HEK293 (cell line): Measurements from ENCODE around the gene TMEM232.

Experiments used
- CTCF ChIP-seq: fragments of 450-650 bp; formaldehyde crosslinking; IDR thresholded peaks from 2 replicates; pipeline ENCODE4 v1.5.1; 2016; ENCODE audit warnings: missing biosample characterization, missing genetic modification characterization
- INSM2 ChIP-seq: fragments of 450-650 bp; formaldehyde crosslinking; IDR thresholded peaks from 2 replicates; pipeline ENCODE4 v1.5.1; 2016; ENCODE audit warnings: missing biosample characterization, missing genetic modification characterization
- REST ChIP-seq: fragments of 450-650 bp; formaldehyde crosslinking; IDR thresholded peaks from 2 replicates; pipeline ENCODE4 v1.5.1; 2016; ENCODE audit warnings: missing biosample characterization, missing genetic modification characterization
- YY1 ChIP-seq: fragments of 450-650 bp; formaldehyde crosslinking; IDR thresholded peaks from 2 replicates; pipeline ENCODE4 v1.5.1; 2018; ENCODE audit warnings: missing biosample characterization, missing genetic modification characterization
- ZBTB17 ChIP-seq: fragments of 450-650 bp; formaldehyde crosslinking; IDR thresholded peaks from 2 replicates; pipeline ENCODE4 v1.5.1; 2016; ENCODE audit warnings: missing biosample characterization, missing genetic modification characterization
- ZNF18 ChIP-seq: fragments of 450-650 bp; formaldehyde crosslinking; IDR thresholded peaks from 2 replicates; pipeline ENCODE4 v1.5.1; 2016; ENCODE audit warnings: missing biosample characterization, missing genetic modification characterization
- ZNF184 ChIP-seq: fragments of 450-650 bp; IDR thresholded peaks from 2 replicates; pipeline ENCODE4 v1.5.1; 2018; ENCODE audit warnings: missing biosample characterization, mild to moderate bottlenecking, missing genetic modification characterization
- ZNF202 ChIP-seq: fragments of 450-650 bp; formaldehyde crosslinking; IDR thresholded peaks from 2 replicates; pipeline ENCODE4 v1.5.1; 2016; ENCODE audit warnings: missing biosample characterization, missing genetic modification characterization, borderline replicate concordance
- ZNF362 ChIP-seq: fragments of 450-650 bp; formaldehyde crosslinking; IDR thresholded peaks from 2 replicates; pipeline ENCODE4 v1.5.1; 2016; ENCODE audit warnings: missing biosample characterization, missing genetic modification characterization
- ZNF423 ChIP-seq: fragments of 450-650 bp; formaldehyde crosslinking; IDR thresholded peaks from 2 replicates; pipeline ENCODE4 v1.5.1; 2016; ENCODE audit warnings: missing biosample characterization, missing genetic modification characterization
- ZNF704 ChIP-seq: fragments of 450-650 bp; formaldehyde crosslinking; IDR thresholded peaks from 2 replicates; pipeline ENCODE4 v1.5.1; 2016; ENCODE audit warnings: missing biosample characterization, missing genetic modification characterization

GRCh38 chr5:110663525-110663924, 62.9 kb downstream of the TMEM232 start:
- TF ChIP-seq CTCF (tag by site-specific recombination) = no peak
- no peak for TF ChIP-seq ZNF362 (tag by site-specific recombination)
- no peak for TF ChIP-seq REST (tag by site-specific recombination)
- TF ChIP-seq ZNF18 (tag by site-specific recombination) = no peak
- no peak for TF ChIP-seq ZNF202
- TF ChIP-seq ZNF423 (tag by site-specific recombination) = no peak
- TF ChIP-seq ZBTB17 = no peak
- TF ChIP-seq ZNF184 (tag by site-specific recombination) = no peak
- no peak for TF ChIP-seq ZNF704
- no peak for TF ChIP-seq INSM2 (tag by site-specific recombination)
- TF ChIP-seq YY1 (tag by site-specific recombination) = no peak
